HepG2 (cell line): ENCODE results near the gene HAGH. TPM values are rescaled to one million over a fixed set of nuclear protein-coding genes. Genes with fewer than 3 reads are reported as not detected.

Experiments
- ATAC-seq: fragments of 200-7000 bp; cut with Tn5 transposase; 3 replicates; pipeline ENCODE4 v1.9.1; 2020; ENCODE audit warnings: mild to moderate bottlenecking, moderate library complexity
- BruUV-seq: library from RNA; stranded (reverse); fragments of 400-500 nt; replicated peaks from 2 replicates; lab custom pipeline; 2021; lab: Mats Ljungman, UMichigan
- CTCF ChIA-PET: fragments of 300-600 bp; formaldehyde crosslinking; extraction: SDS; loops from one replicate; lab custom pipeline; 2021; ENCODE audit warnings: low total read pairs, inconsistent platforms, low intra/inter-chr PET ratio; lab: Yijun Ruan, JAX
- POLR2A ChIA-PET: fragments of 350-600 bp; sonication (Branson Sonifier 250); formaldehyde crosslinking; loops from one replicate; lab custom pipeline; 2020; ENCODE audit warnings: antibody characterized with exemption, inconsistent platforms; lab: Yijun Ruan, JAX
- DNase-seq: peaks from one replicate; pipeline ENCODE4 v3.0.0-alpha.2; 2015; ENCODE audit warnings: low spot score
- FAIRE-seq: peaks from 3 replicates; lab custom pipeline; 2011; peaks lifted over from hg19 to GRCh38; lab: Jason Lieb, UNC
- H2AFZ ChIP-seq: one replicate; pipeline ENCODE4 v1.6.1; 2011; ENCODE audit warnings: low read length, inconsistent platforms
- H3K27ac ChIP-seq: fragments of 300-600 bp; 3 replicates; pipeline ENCODE4 v1.8.0; 2011; ENCODE audit warnings: mixed run types, mild to moderate bottlenecking, mixed read lengths, low read length, inconsistent platforms; ENCODE audit not compliant: insufficient read depth; ENCODE audit errors: extremely low read length
- H3K27me3 ChIP-seq, 2 experiments: fragments of 200-600 bp in 1 of 2; 2 replicates in 1 of 2; 3 replicates in 1 of 2; pipeline versions ENCODE4 v1.6.0 to v1.8.0; 2011; ENCODE audit warnings: low read length in 2 of 2, mild to moderate bottlenecking in 2 of 2, moderate library complexity in 2 of 2, inconsistent platforms in 1 of 2; ENCODE audit not compliant: insufficient read depth in 2 of 2, control insufficient read depth in 1 of 2
- H3K36me3 ChIP-seq, 2 experiments: fragments of 200-600 bp in 1 of 2; replicated peaks in 1 of 2; 2 replicates in 1 of 2; 3 replicates in 1 of 2; pipeline versions ENCODE4 v1.5.1 to v1.8.0; 2011; ENCODE audit warnings: low read length in 2 of 2, inconsistent platforms in 1 of 2; ENCODE audit not compliant: insufficient read depth in 2 of 2, control insufficient read depth in 1 of 2
- H3K4me1 ChIP-seq: 2 replicates; pipeline ENCODE4 v1.5.1; 2012; ENCODE audit warnings: low read length, inconsistent platforms; ENCODE audit not compliant: insufficient read depth
- H3K4me2 ChIP-seq: 2 replicates; pipeline ENCODE4 v1.6.0; 2011; ENCODE audit warnings: low read depth, low read length, inconsistent platforms
- H3K4me3 ChIP-seq, 3 experiments: fragments of 200-600 bp in 1 of 3; sonication (generic), shearing (Covaris generic) in 1 of 3; replicated peaks in 1 of 3; 2 replicates each; pipeline ENCODE4 v1.5.1; 2011 to 2016; ENCODE audit warnings: low read length in 3 of 3, inconsistent platforms in 2 of 3, low read depth in 2 of 3, mild to moderate bottlenecking in 2 of 3, control low read depth in 1 of 3, mixed read lengths in 1 of 3; ENCODE audit not compliant: insufficient read depth in 1 of 3
- H3K79me2 ChIP-seq: one replicate; pipeline ENCODE4 v1.6.1; 2011; ENCODE audit warnings: low read length, inconsistent platforms; ENCODE audit not compliant: insufficient read depth
- H3K9ac ChIP-seq: 2 replicates; pipeline ENCODE4 v1.6.0; 2011; ENCODE audit warnings: mild to moderate bottlenecking, low read depth, low read length, inconsistent platforms; ENCODE audit not compliant: insufficient read depth
- H3K9me3 ChIP-seq: 2 replicates; pipeline ENCODE4 v1.5.1; 2012; ENCODE audit warnings: mild to moderate bottlenecking, low read length
- H4K20me1 ChIP-seq: 2 replicates; pipeline ENCODE4 v1.6.0; 2011; ENCODE audit warnings: inconsistent platforms, mild to moderate bottlenecking, low read length, moderate library complexity; ENCODE audit not compliant: insufficient read depth
- AGO1 ChIP-seq: fragments of 200-400 bp; formaldehyde crosslinking; IDR thresholded peaks from 2 replicates; pipeline ENCODE4 v1.6.1; 2017; ENCODE audit warnings: mild to moderate bottlenecking, low read depth, low read length, moderate library complexity; ENCODE audit not compliant: poor library complexity, severe bottlenecking
- AGO2 ChIP-seq: fragments of 200-400 bp; formaldehyde crosslinking; optimal IDR thresholded peaks from 2 replicates; pipeline ENCODE3; 2017; ENCODE audit warnings: mild to moderate bottlenecking, low read depth, low read length, moderate library complexity
- MTA1 ChIP-seq: sonication (generic); formaldehyde crosslinking; IDR thresholded peaks from 2 replicates; pipeline ENCODE4 v1.4.0; 2020; ENCODE audit warnings: missing genetic modification reagents, mild to moderate bottlenecking, borderline replicate concordance
- ZNF468 ChIP-seq: sonication (generic); formaldehyde crosslinking; IDR thresholded peaks from 2 replicates; pipeline ENCODE4 v1.8.0; 2022; ENCODE audit warnings: mild to moderate bottlenecking, moderate library complexity, missing genetic modification reagents
- WGBS: methylation state at CpG from one replicate; pipeline ENCODE4 v1.1.6; 2017; ENCODE audit warnings: low lambda C conversion rate; 5-methylcytosine and 5-hydroxymethylcytosine counted together
- in situ Hi-C: cut with HindIII; loops from 2 replicates; pipeline ENCODE4 v1.10.0; 2017; ENCODE audit warnings: low pct_unique_long_range_greater_than_20kb; ENCODE audit not compliant: extremely low pct_ligation_motif_present
- intact Hi-C: fragments of 100-400 bp; cut with micrococcal nuclease; formaldehyde crosslinking; loops from one replicate; pipeline ENCODE4 v1.10.0; 2022; ENCODE audit not compliant: unreplicated experiment
- polyA plus RNA-seq, 8 experiments: library from polyadenylated mRNA; depleted of rRNA in 3 of 8; stranded (reverse) in 7 of 8; unstranded in 1 of 8; fragments of >200 nt; fragmentation: Illumina TruSeq in 4 of 8; extraction: Trizol in 4 of 8; gene quantifications; 2 replicates each; pipeline versions ENCODE4 v1.2.1 to v1.2.3, GENCODE V29; 2011 to 2016; ENCODE audit warnings: low read depth in 4 of 8, missing spikeins in 1 of 8, mixed read lengths in 1 of 8; ENCODE audit not compliant: insufficient read depth in 1 of 8
- total RNA-seq, 5 experiments: library from RNA; depleted of rRNA; stranded (reverse); fragments of >200 nt; fragmentation: Illumina TruSeq; extraction: Trizol; gene quantifications; 2 replicates each; pipeline ENCODE4 v1.2.3, GENCODE V29; 2016; ENCODE audit warnings: low read depth in 1 of 5

The HAGH gene
- total and polyA plus RNA-seq, 2 of the 13 experiments (the other 11 are each of a cell fraction or from before 2014, with no cell fraction given), result 70.4 to 95.4 TPM

DNA sequence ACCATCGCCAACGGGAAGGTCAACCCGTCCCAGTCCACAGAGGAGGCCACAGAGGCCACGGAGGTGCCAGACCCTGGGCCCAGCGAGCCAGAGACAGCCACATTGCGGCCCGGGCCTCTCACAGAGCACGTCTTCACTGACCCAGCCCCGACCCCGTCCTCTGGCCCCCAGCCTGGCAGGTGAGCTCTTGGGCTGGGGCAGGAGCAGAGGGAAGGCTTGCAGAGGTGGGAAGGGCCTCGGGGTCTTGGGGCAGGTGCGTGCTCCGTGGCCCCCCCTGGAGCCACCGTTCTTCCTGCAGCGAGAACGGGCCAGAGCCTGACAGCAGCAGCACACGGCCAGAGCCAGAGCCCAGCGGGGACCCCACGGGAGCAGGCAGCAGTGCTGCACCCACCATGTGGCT lies 60.4 kb downstream of the HAGH start:
- TF ChIP-seq ZNF468 (CRISPR knock-in tag), result no peak
- TF ChIP-seq AGO2, result peak; percentile 16
- ChIA-PET POLR2A (no interaction called here), CTCF (no interaction called here)
- Histone ChIP-seq H3K9ac (no peak overlapping the region), H3K79me2 (no peaks in the 10 kb centered on the region), H3K9me3 (no peaks in the 10 kb centered on the region), H3K36me3 (peaks cover 20 to 39% of the 10 kb centered on the region in 2 experiments; a peak in 4 of 5 replicates), H3K27me3 (no peaks in the 10 kb centered on the region), H2AFZ (no peak overlapping the region), H3K4me2 (no peak overlapping the region), H3K4me3 (no peak overlapping the region), H3K27ac (no peak overlapping the region), H4K20me1 (no peaks in the 10 kb centered on the region), H3K4me1 (no peaks in the 10 kb centered on the region)
- intact Hi-C loops, result no loop called here
- WGBS, result 98% methylated on average over 10 of the region's 19 CpGs
- DNase-seq (no peak), FAIRE-seq (no peak), ATAC-seq (no peak)
- in situ Hi-C loops, result no loop called here
- BruUV-seq, result no TSS peak

GRCh38 chr16:1765826-1766225 lies 60.8 kb downstream of the HAGH start:
- intact Hi-C loops (no loop called here), in situ Hi-C loops (no loop called here)
- POLR2A ChIA-PET, result no interaction called here
- ATAC-seq, result no peak
- 86% methylated on average over 2 of the region's 22 CpGs for WGBS
- H3K4me3 ChIP-seq, result no peak overlapping the region
- no peak overlapping the region for H3K4me2 ChIP-seq
- H2AFZ ChIP-seq, result no peak overlapping the region
- CTCF ChIA-PET, result no interaction called here
- H4K20me1 ChIP-seq, result no peaks in the 10 kb centered on the region
- no peak overlapping the region for H3K27ac ChIP-seq
- DNase-seq, result no peak
- TF ChIP-seq AGO1, result peak; percentile 43
- TF ChIP-seq AGO2, result peak; percentile 56
- no peak for TF ChIP-seq MTA1 (CRISPR knock-in tag)
- FAIRE-seq, result no peak
- no TSS peak for BruUV-seq
- peaks cover 20 to 39% of the 10 kb centered on the region in 2 experiments; a peak in 4 of 5 replicates for H3K36me3 ChIP-seq
- H3K9ac ChIP-seq, result no peak overlapping the region
- no peaks in the 10 kb centered on the region for H3K4me1 ChIP-seq
- no peaks in the 10 kb centered on the region for H3K79me2 ChIP-seq
- no peaks in the 10 kb centered on the region for H3K27me3 ChIP-seq
- no peaks in the 10 kb centered on the region for H3K9me3 ChIP-seq
